ENCODE measurements around the gene EYA4.

Gene EYA4

GRCh38 chr6:133428295-133428694, 187.1 kb downstream of the EYA4 start:
- no peak for DNase-seq
- H3K36me3 Mint-ChIP-seq: no peaks in the 10 kb centered on the region

GRCh38 chr6:133430530-133430929, 189.4 kb downstream of the EYA4 start:
- DNase-seq (no peak), ATAC-seq (replicated peaks) (no peak)
- Mint-ChIP-seq H3K4me3 (no peak overlapping the region), H3K27ac (no peak overlapping the region), H3K36me3 (no peaks in the 10 kb centered on the region), H3K9me3 (no peaks in the 10 kb centered on the region), H3K4me1 (no peaks in the 10 kb centered on the region), H3K27me3 (peaks cover 0 to 5% of the 10 kb centered on the region in 2 donors)

More at GRCh38 chr6:133428295-133428694, 187.1 kb downstream of the EYA4 start:
- ATAC-seq (replicated peaks): no peak
- Mint-ChIP-seq H3K27me3 (peaks cover 0 to 5% of the 10 kb centered on the region in 2 donors), H3K27ac (no peak overlapping the region), H3K9me3 (no peaks in the 10 kb centered on the region), H3K4me3 (no peak overlapping the region), H3K4me1 (no peaks in the 10 kb centered on the region)

GRCh38 chr6:133431031-133431430, 189.9 kb downstream of the EYA4 start:
- no peak overlapping the region for H3K27ac Mint-ChIP-seq
- H3K36me3 Mint-ChIP-seq: no peaks in the 10 kb centered on the region
- peaks cover under 1 to 5% of the 10 kb centered on the region in 2 donors for H3K27me3 Mint-ChIP-seq
- DNase-seq (no peak), ATAC-seq (replicated peaks) (no peak)
- no peaks in the 10 kb centered on the region for H3K9me3 Mint-ChIP-seq
- H3K4me3 Mint-ChIP-seq: no peak overlapping the region
- no peaks in the 10 kb centered on the region for H3K4me1 Mint-ChIP-seq

GRCh38 chr6:133432021-133432989, 191.1 kb downstream of the EYA4 start:
- Mint-ChIP-seq H3K36me3 (no peaks in the 10 kb centered on the region), H3K4me3 (no peak overlapping the region), H3K9me3 (no peaks in the 10 kb centered on the region), H3K4me1 (no peaks in the 10 kb centered on the region), H3K27me3 (peaks cover 4 to 5% of the 10 kb centered on the region in 2 donors), H3K27ac (no peak overlapping the region)
- ATAC-seq (replicated peaks) (no peak), DNase-seq (no peak)

GRCh38 chr6:133435065-133435728, 194.0 kb downstream of the EYA4 start:
- H3K4me1 Mint-ChIP-seq: no peaks in the 10 kb centered on the region
- H3K27ac Mint-ChIP-seq: no peak overlapping the region
- no peak overlapping the region for H3K4me3 Mint-ChIP-seq
- no peaks in the 10 kb centered on the region for H3K9me3 Mint-ChIP-seq
- H3K27me3 Mint-ChIP-seq: peaks cover 4 to 5% of the 10 kb centered on the region in 2 donors
- DNase-seq (no peak), ATAC-seq (replicated peaks) (no peak)
- no peaks in the 10 kb centered on the region for H3K36me3 Mint-ChIP-seq

- ATAC-seq (replicated peaks) (no peak), DNase-seq (no peak)
- Mint-ChIP-seq H3K4me1 (no peaks in the 10 kb centered on the region), H3K36me3 (no peaks in the 10 kb centered on the region), H3K27me3 (peaks cover 0 to 4% of the 10 kb centered on the region in 2 donors), H3K9me3 (peaks cover 0 to 4% of the 10 kb centered on the region in 2 donors), H3K4me3 (no peak overlapping the region), H3K27ac (no peak overlapping the region)
Measured at GRCh38 chr6:133436652-133437051, 195.5 kb downstream of the EYA4 start.

GRCh38 chr6:133441491-133441890, 200.3 kb downstream of the EYA4 start:
- no peaks in the 10 kb centered on the region for H3K4me1 Mint-ChIP-seq
- no peak overlapping the region for H3K4me3 Mint-ChIP-seq
- H3K36me3 Mint-ChIP-seq: no peaks in the 10 kb centered on the region
- ATAC-seq (replicated peaks): no peak
- DNase-seq: no peak
- H3K27ac Mint-ChIP-seq: no peak overlapping the region
- H3K9me3 Mint-ChIP-seq: peaks cover 0 to 4% of the 10 kb centered on the region in 2 donors
- H3K27me3 Mint-ChIP-seq: no peaks in the 10 kb centered on the region

GRCh38 chr6:133446789-133447188, 205.6 kb downstream of the EYA4 start:
- H3K27me3 Mint-ChIP-seq: no peaks in the 10 kb centered on the region
- H3K4me1 Mint-ChIP-seq: no peaks in the 10 kb centered on the region
- no peaks in the 10 kb centered on the region for H3K36me3 Mint-ChIP-seq
- H3K27ac Mint-ChIP-seq: no peak overlapping the region
- H3K9me3 Mint-ChIP-seq: no peaks in the 10 kb centered on the region
- DNase-seq (no peak), ATAC-seq (replicated peaks) (no peak)
- no peak overlapping the region for H3K4me3 Mint-ChIP-seq

- no peak for ATAC-seq (replicated peaks)
- no peaks in the 10 kb centered on the region for H3K27me3 Mint-ChIP-seq
- H3K27ac Mint-ChIP-seq: no peak overlapping the region
- no peak overlapping the region for H3K4me3 Mint-ChIP-seq
- no peaks in the 10 kb centered on the region for H3K4me1 Mint-ChIP-seq
- no peaks in the 10 kb centered on the region for H3K9me3 Mint-ChIP-seq
- no peak for DNase-seq
- H3K36me3 Mint-ChIP-seq: no peaks in the 10 kb centered on the region
Measured at GRCh38 chr6:133447924-133448323, 206.8 kb downstream of the EYA4 start.

GRCh38 chr6:133456439-133456838, 215.3 kb downstream of the EYA4 start:
- H3K27me3 Mint-ChIP-seq: no peaks in the 10 kb centered on the region
- H3K9me3 Mint-ChIP-seq: no peaks in the 10 kb centered on the region
- no peaks in the 10 kb centered on the region for H3K4me1 Mint-ChIP-seq
- no peak overlapping the region for H3K4me3 Mint-ChIP-seq
- ATAC-seq (replicated peaks): no peak
- no peak for DNase-seq
- no peak overlapping the region for H3K27ac Mint-ChIP-seq
- H3K36me3 Mint-ChIP-seq: no peaks in the 10 kb centered on the region

GRCh38 chr6:133456944-133457343, 215.8 kb downstream of the EYA4 start:
- no peak for ATAC-seq (replicated peaks)
- no peaks in the 10 kb centered on the region for H3K4me1 Mint-ChIP-seq
- H3K27me3 Mint-ChIP-seq: no peaks in the 10 kb centered on the region
- H3K27ac Mint-ChIP-seq: no peak overlapping the region
- no peaks in the 10 kb centered on the region for H3K36me3 Mint-ChIP-seq
- H3K9me3 Mint-ChIP-seq: no peaks in the 10 kb centered on the region
- no peak overlapping the region for H3K4me3 Mint-ChIP-seq
- no peak for DNase-seq

- Mint-ChIP-seq H3K4me3 (no peak overlapping the region), H3K36me3 (no peaks in the 10 kb centered on the region), H3K27ac (no peak overlapping the region), H3K9me3 (no peaks in the 10 kb centered on the region), H3K4me1 (no peaks in the 10 kb centered on the region), H3K27me3 (no peaks in the 10 kb centered on the region)
- DNase-seq (no peak), ATAC-seq (replicated peaks) (no peak)
Measured at GRCh38 chr6:133460101-133460500, 218.9 kb downstream of the EYA4 start.

GRCh38 chr6:133463790-133464189, 222.6 kb downstream of the EYA4 start:
- no peaks in the 10 kb centered on the region for H3K9me3 Mint-ChIP-seq
- no peaks in the 10 kb centered on the region for H3K36me3 Mint-ChIP-seq
- H3K27me3 Mint-ChIP-seq: peaks cover 0 to 8% of the 10 kb centered on the region in 2 donors
- H3K4me1 Mint-ChIP-seq: no peaks in the 10 kb centered on the region
- H3K4me3 Mint-ChIP-seq: no peak overlapping the region
- ATAC-seq (replicated peaks): no peak
- no peak for DNase-seq
- H3K27ac Mint-ChIP-seq: no peak overlapping the region

GRCh38 chr6:133466680-133467079, 225.5 kb downstream of the EYA4 start:
- no peak overlapping the region for H3K27ac Mint-ChIP-seq
- no peak for DNase-seq
- H3K36me3 Mint-ChIP-seq: no peaks in the 10 kb centered on the region
- H3K4me3 Mint-ChIP-seq: no peak overlapping the region
- no peak for ATAC-seq (replicated peaks)
- H3K27me3 Mint-ChIP-seq: peaks cover 0 to 8% of the 10 kb centered on the region in 2 donors
- peaks cover 0 to 3% of the 10 kb centered on the region in 2 donors for H3K9me3 Mint-ChIP-seq
- no peaks in the 10 kb centered on the region for H3K4me1 Mint-ChIP-seq

Measured in stimulated activated naive B cell treated with anti-CD40 and anti-IgM and Interleukin-4, amounts not matched to agents 10 μg/mL and 1 μg/mL and 100 μg/mL, for 72 hours (primary cell).